Midbrain (tissue), 1 donor: ENCODE data around the gene POC1B.

Source experiments
- DNase-seq: peaks from one replicate; lab custom pipeline; 2025; lab: John Stamatoyannopoulos, UW

The POC1B gene

DNA sequence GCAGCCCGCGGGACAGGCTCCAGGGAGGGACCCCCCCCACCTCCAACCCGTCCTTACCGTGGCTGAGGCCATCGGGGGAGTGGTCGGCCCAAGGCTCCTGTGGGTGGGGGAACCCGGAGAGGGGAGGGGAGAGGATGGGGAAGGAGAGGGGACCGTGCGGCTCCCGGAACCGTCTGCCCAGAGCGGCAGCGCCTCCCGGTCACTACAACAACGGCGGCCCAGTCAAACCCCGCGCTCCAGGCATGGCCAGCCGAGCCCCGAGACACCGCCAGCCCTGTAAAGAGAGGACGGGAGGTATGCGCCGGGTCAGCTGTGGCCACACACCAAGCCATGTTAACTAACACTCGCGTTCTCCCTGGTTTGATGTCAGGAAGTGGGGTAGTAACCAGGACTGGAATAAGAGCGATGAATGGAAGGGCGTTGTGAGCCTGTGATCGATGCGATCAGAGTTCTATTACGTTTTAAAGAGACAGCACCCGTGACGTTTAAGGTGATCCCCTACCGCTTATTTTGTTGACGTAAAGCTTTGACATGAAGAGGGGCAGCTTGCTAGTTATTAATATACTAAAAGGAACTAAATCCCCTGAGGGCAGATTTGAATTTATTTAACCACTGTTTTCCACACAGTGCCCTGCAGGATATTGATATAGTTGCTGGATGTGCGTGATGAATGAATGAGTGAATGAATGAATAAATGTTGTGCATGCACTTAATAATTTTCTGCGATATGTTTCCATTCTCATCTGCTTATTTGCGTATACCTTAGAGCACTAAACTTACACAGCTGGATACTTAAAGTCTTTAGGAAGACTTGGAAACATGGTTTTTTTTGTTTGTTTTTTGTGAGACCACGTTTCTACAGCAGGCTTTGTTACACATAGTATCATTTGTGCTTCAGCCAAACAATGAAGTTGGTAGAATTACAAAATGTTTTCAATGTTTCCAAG, at the start of gene POC1B:
Gene POC1B (minus strand): TSS at position 224 of the 947 bp plus-strand sequence. CDS start 152 bp downstream, at position 72.
- DNase-seq: peak; percentile 87

DNA sequence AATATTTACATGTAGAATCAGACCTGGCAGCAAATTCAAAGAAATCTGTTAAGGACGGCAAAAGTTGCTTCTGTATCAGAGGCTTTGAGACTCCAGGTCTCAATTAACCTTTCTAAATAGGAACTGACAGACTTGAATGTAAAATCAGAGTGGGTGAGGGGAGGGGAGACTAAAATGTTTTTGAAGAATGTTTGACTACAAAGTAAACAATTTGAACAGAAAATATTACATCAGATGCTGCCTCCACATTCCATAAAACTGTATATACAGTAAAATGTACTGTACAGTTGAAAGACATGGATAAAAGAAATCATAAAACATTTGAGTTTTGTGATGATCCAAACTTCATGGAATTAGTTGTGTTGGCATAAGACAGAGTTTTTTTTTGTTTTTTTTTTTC, 49.5 kb upstream of the POC1B start:
- DNase-seq: no peak

DNA sequence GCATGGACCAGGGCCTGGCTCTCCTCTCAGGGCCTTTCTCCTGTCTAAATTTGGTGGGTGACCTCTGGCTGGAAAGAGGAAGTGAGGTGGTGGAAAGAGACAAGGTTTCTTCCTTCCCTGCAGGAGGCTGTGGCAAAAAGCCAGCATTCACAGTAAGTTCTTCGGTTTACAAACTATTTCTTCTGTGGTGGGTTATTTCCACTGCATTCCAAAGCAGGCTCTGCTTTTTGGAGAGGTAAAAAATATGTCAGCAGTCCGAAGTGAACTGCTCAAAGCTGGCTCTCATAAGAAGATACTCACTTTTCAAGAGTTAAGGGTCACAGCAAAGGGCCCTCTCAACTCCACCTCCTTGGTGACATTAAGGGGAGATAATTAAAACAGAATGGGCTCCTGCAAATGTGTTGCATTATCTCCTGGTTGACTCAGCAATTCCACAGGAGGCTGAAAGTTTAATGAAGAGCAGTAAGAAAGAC, 48.9 kb upstream of the POC1B start:
- DNase-seq: no peak

DNA sequence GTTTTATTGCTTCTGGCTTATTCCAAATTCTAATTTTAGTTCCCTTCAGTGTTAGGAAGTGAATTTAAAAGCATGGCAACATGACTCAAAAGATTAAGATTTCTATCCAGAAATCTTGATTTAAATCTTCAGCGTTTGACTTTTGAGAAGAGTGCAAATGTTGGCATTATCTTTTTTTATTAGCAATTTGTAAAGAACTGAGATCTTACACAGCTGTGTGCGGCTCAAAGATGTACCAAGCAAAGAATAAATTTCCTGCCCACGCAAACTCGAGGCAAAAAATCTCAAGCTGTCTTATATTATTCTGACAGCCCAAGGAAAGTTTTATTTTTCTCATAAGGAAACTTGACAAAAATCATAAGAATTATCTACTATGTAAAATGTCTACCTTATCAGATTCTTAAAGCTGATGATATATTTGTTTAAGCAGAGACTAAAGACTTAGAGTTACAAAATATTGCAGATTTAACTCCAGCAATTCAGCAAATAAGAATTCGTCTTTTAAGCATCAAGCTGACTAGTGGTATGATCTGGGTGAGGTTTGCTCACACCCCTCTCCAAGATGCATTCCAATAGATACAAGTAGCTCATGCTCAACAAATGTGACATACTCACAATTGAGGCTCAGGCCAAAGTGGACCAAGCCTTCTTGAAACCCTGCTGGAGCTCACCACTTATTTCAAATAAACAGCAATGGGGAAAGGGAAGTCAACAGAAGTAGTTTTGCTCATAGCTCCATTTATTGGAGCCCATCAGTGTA, 47.4 kb upstream of the POC1B start:
- no peak for DNase-seq

DNA sequence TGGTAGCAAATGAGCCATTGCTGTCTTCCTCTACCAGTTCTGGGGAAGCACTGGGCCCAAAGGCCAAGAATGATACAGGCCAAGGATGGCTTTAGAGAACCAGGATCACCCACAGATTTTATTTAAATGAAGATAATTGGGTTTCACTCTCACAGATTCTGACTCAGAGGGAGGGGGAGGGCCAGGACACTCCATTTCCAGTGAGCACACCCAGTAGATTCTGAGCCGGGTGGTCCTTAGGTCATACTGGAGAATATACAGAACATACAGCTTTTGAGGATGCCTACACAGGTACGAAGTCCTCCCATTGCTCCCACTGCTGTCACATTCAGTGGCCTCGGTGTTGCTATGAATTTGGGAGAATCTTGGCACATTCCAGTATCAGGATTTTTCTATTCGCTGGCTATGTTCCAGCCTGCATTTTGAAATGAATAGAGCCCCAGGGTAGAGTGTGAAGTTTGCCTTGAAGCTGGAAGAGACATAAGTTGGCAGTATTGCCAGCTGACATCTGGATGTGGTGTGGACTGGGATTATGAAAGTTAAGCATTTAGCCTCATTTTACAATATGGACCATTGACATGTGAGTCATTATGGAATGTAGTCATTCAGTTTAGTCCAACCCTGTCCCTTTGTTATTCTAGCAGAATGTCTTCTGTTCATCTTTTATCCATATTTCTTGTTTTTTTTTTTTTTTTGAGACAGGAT, 45.8 kb upstream of the POC1B start:
- no peak for DNase-seq

DNA sequence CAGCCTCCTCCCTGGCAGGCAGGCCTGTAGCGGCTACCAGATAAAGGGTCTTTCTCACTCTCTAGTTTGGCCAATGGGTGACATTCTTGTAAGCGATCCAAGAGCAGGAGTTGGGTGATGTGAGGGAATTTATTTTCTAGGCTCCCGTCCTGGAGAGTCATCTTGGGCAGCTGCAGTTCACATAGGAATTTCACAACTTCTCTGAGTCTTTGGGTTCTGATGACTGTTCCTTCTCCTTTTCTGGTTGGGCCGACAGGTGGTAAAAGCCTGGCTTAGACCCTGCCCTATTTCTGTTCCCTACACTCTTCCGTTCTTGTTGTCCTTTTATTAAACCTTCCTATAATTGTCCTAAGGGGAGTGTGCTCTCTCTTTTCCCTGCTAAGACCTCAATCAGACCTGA, 42.6 kb upstream of the POC1B start:
- no peak for DNase-seq

DNA sequence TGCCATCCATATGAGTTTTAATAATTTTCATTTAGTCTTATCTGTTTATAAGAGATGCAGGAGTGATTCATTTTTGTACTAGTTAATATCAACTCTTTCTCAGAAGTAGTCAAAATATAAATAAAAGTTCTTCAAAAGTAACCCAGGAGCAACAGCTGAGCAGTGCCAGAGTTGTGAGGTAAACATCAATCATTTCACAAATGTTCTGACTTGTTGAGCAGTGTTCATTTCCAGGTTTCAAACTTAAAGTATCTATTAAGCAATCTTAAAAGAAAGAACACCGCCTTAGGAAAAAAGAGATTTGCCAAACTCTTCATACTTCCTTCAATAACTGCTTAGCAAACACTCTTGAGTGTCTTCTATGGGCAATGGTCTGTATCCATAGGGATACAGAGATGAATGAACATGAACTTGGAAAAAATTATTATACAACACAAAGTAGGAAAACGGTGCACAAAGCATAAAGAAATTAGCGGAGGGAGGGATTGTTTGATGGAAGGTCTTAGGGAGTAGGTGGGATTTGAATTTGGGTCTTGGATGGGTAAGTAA, 41.9 kb upstream of the POC1B start:
- no peak for DNase-seq

DNA sequence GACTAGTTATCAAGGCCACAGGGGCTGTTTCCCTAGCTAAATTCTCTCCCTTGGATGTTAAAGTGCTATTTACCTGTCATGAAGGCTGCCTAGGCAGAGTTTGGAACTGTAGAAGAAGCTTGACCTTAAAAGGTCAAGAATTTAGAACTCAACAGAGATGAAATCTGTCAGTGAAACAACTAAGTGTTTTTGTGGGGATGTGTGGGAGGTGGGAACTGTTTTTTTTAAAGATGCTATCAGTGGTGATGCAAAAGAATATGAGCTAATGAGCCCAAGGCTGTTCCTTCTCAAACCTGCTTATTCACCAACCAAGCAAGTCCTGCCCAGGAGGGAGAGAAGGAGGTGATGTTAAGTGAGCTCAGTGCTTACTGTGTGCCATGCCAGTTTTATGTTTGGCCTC, 40.8 kb upstream of the POC1B start:
- DNase-seq: no peak

DNA sequence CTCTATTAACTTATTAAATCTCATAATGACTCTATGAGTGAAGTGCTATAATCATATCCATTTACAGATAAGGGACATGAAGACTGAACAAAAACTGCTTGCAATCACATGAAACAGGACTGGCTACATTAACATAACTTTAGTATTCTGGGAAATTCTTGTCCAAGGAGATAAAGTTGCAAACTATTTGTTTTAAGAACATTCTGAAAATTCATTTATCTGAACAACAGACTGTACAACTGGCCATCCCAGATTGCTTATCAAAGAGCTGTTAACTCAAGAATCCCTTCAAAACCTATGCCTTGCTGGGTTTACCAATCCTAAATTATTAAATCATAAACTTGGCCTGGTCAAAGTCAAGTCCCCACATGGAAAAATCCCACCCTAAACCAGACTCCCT, 39.2 kb upstream of the POC1B start:
- no peak for DNase-seq

DNA sequence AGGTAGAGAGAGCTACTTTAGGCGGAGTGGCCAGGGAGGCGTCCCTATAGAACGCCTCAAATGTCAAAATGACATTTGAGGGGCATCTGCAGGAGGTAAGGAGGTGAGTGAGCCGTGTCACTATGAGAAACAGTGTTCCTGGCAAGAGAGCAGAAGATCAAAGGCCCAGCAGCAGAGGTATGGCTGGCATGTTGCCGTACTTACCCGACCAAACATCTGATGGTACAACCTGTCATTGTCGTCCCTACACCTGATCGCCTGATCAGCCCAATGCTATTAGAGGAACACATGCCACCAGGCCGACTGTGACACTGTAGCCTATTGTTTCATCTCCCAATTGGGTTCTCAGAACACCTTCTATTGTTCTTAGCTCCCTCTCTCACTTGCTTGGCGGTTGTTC, 33.9 kb upstream of the POC1B start:
- DNase-seq: no peak

DNA sequence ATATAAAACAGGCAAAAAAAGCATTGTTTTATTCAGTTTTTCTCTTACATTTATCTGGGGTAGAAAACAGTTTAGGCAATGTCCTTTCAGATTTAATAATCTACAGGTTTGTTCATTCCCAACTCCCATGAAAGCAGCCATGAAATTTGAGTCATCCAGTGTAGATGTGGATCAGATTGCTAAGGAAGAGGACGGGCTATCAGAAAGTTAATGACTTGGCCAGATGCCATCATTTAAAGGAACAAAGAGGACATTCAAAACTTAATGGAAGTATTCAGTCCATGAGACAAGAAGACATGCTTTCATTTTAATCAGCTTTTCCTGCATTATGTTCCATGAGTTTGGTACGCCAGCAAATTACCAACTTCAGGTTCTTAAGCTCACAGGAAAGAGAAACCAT, 31.1 kb upstream of the POC1B start:
- DNase-seq: no peak

DNA sequence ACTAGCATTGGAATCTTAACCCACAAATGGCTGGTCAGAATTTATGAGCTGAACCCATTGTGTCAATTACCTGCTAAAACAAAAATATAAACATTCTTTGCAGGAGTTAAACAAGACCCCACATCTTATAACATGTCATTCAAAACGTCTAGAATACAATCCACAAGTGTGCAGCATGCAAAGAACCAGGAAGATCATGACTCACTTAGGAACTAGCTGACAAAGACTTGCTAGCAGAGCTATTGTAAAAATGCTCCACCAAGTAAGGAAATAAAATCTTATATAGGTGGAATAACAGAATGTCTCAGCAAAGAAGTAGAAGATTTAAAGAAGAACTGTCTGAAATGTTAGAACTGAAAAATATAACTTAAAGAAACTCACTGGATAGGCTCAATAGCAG, 26.5 kb upstream of the POC1B start:
- DNase-seq: no peak

DNA sequence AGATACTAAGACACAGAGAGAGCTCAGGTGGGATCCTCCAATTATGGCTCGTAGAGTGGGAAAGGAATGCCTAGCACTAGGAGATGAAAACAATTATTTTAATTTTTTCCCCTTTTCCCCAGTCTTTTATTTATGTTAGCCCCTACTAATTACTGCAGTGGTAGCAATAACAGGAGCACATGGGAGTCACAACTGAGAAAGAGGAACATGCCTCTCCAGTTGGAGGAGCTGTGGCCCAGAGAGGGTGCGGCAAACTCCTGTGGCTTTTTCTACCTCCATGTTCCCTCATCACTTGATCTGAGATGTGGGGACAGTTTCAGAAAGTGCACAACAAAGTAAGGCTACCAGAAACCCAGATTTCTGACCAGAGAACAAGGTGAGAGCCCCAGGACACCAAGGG, 25.9 kb upstream of the POC1B start:
- no peak for DNase-seq

DNA sequence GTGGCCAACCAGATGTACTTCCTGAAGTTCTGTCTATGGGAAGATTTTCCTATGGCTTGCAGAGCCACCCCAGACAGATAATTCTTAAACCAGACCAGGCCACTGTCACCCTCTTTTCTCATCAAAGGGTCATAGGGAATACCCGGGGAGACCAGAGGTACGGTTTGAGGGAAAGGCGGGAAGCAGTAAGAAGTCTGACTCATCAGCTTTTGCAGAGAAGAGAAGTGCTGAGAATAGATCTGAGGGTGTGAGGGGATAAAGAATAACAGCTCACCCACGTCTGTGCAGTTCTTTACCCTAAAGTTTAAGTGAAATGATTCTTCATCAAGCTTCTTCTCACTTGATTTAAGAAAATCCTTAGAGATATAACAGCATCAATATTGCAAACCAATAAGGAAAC, 21.3 kb upstream of the POC1B start:
- DNase-seq: no peak

DNA sequence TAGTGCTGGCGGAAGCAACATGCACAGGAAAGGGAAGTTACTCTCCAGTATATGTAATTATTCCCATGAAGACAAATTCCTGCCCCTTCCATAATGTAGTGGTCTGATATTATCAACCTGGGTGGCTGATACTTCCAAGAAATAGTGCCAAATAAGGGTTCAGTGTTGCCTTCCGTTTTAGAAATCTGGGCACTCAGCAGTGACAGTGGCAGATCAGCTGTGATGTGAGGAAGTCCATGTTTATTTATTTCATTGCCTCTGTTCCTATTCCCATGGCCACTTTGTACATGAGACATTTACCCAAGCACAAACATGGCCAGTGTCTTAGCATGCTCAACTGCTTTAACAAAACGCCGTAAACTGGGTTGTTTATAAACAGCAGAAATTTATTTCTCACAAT, 20.3 kb upstream of the POC1B start:
- no peak for DNase-seq

DNA sequence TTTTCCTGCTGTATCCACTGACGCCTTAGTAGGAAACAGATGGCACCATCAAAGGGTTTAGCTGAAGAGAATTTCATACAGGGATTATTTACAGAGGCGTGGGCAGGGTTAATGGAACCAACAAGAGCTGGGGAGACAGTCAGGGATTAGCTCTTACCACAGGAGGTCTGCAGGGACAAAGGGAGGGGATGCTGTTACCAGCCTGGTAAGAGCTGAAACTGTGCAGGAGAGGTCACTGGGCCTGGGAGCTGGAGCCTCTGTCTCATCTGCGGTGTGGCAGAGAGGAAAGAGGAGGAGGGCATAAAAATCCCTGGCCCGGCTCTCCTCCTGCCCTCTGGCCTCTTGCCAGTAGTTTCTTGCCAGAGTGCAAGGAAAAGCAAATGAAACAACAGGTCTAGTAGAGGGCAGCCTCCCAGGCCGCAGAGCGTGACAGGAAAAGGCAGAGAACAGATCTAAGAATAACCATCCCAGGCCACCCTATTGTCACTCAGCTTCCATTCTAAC, 18.9 kb upstream of the POC1B start:
- peak; percentile 26 for DNase-seq

DNA sequence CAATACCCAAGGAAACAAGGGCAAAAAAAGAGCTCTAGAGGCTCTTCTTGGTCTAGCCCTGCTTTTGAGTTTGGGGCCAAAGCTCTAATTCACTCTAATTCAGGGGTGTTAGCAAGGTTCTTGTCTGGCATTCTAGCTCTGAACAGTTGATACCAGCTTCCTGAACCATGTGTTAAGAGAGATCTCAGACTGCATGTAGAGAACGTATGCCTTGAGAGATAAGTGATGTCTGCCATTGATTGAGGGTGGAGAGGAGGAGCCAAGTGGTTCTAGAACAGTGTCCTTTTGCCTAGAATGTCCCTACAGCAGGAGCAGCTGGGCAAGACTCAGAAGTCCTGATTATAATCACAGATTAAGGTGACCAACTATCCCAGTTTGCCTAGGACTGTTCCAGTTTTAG, 18.2 kb upstream of the POC1B start:
- DNase-seq: no peak

DNA sequence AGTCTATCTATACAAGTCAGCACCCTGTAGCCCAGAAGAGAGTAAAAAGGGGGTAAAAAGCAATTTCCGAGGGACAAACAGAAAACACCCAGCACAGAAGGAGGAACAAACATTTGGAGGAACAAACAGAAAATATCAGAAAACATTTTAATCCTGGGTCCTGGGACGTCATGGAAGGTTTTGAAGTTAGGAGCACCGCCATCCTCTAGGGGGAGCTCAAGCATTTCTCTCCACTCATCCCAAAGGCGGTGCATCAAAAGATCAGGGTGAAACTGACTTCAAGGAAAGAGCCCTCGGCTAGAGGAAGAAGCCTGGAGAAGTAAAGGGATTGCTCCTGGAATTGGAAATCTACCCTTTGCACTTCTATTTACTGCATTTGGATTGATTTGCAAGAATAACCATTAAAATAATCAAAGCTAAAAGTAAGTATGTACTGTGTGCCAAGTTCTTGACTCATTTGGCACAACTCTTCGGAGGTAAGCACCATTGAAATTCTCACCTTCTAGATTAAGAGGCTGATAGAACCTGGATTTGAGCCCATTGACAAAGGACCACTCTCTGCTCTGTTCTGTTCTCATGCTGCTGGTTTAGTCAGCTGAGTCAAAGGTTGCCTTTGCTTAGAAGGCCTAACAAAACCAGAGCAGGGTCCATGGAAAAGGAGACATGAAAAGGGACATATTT, 17.2 kb upstream of the POC1B start:
- DNase-seq: peak; percentile 79

DNA sequence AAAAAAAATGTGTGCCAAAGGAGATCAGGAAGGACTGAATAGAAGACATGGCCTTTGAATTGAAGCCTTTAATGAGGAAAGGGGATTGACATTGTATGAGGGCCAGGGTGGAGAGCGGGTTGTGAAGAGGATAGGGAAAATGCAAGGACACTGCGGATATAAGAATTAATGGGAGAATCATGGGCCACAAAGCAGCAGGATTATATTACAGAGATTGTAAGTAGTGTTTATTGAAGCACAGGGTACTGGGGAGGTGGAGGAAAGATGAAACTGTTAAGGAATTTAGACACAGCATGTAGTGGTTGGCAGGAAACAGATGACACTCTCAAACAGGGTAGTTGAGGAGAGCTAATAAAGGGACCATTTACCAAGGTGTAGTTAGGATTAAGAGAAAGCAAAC, 16.4 kb upstream of the POC1B start:
- DNase-seq: no peak

DNA sequence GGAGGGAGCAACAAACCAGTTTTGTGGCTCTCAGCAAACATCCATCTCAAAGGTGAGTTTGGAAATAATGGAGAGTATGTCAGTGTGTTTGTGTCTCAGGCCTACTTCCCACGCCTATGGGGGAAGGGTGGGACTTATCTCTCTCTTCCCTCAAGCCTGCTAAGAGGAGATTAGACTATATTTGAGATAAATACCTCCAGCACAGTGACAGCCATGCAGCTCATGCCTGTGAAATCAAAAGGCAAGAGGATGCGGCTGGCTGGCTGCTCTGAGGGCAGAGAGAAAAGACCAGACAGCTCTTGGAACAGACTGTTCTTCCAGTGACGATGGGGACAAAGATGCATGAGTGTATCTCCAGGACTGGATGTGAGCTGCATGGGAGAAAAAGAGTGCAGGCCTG, 14.7 kb upstream of the POC1B start:
- no peak for DNase-seq
